IMR-90 (cell line): ENCODE data around the gene KTN1.

Experiments used
- BHLHE40 ChIP-seq: fragments of 150-350 bp; IDR thresholded peaks from 2 replicates; pipeline ENCODE4 v1.6.1; 2016; ENCODE audit warnings: mild to moderate bottlenecking, low read depth, low read length
- CEBPB ChIP-seq: IDR thresholded peaks from 2 replicates; pipeline ENCODE4 v1.6.1; 2012; ENCODE audit warnings: low read depth, low read length, improper control_type of control experiment
- CHD1 ChIP-seq: IDR thresholded peaks from 2 replicates; pipeline ENCODE4 v1.6.1; 2012; ENCODE audit warnings: low read depth, low read length, improper control_type of control experiment
- CTCF ChIP-seq: conservative IDR thresholded peaks from 2 replicates; pipeline ENCODE4 v1.5.1; 2012; ENCODE audit warnings: mild to moderate bottlenecking, low read depth, low read length, improper control_type of control experiment
- FOS ChIP-seq: fragments of 150-350 bp; IDR thresholded peaks from 2 replicates; pipeline ENCODE4 v1.6.1; 2016; ENCODE audit warnings: low read depth, low read length
- MAFK ChIP-seq: IDR thresholded peaks from 2 replicates; pipeline ENCODE4 v1.6.1; 2012; ENCODE audit warnings: low read depth, low read length, improper control_type of control experiment
- MAZ ChIP-seq: IDR thresholded peaks from 2 replicates; pipeline ENCODE4 v1.6.1; 2012; ENCODE audit warnings: low read depth, mild to moderate bottlenecking, low read length, improper control_type of control experiment, moderate library complexity, borderline replicate concordance
- POLR2A ChIP-seq: IDR thresholded peaks from 2 replicates; pipeline ENCODE4 v1.6.1; 2012; ENCODE audit warnings: mild to moderate bottlenecking, low read depth, low read length
- RAD21 ChIP-seq: IDR thresholded peaks from 2 replicates; pipeline ENCODE4 v1.6.1; 2012; ENCODE audit warnings: low read length, improper control_type of control experiment
- SMC3 ChIP-seq: fragments of 150-350 bp; IDR thresholded peaks from 2 replicates; pipeline ENCODE4 v1.6.1; 2016; ENCODE audit warnings: low read depth, mild to moderate bottlenecking, antibody characterized with exemption, low read length, moderate library complexity

- TF ChIP-seq CTCF (no peak), CEBPB (no peak), POLR2A (no peak), CHD1 (no peak), SMC3 (no peak), BHLHE40 (no peak), FOS (no peak), MAZ (no peak), MAFK (no peak), RAD21 (no peak)
Observed at GRCh38 chr14:55553791-55554190, 26.2 kb upstream of the KTN1 start.
